ENCODE measurements around the gene NAA10.

DNA sequence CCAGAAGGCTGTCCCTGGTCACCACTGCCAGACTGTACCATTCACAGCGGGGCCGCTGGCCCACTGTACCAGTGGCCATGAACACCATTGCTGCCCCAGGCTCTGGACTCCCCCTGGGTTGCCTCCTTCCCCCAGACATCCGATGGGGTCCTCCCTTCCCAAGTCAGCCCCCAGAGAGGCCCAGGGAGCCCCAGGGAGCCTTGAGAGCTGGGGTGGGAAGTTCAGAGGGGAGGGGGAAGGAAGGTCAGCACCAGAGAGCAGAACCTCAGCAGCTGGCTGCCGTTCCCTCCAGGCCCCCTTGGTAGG, 8.3 kb downstream of the NAA10 start:
- TF ChIP-seq, protein P1, sequence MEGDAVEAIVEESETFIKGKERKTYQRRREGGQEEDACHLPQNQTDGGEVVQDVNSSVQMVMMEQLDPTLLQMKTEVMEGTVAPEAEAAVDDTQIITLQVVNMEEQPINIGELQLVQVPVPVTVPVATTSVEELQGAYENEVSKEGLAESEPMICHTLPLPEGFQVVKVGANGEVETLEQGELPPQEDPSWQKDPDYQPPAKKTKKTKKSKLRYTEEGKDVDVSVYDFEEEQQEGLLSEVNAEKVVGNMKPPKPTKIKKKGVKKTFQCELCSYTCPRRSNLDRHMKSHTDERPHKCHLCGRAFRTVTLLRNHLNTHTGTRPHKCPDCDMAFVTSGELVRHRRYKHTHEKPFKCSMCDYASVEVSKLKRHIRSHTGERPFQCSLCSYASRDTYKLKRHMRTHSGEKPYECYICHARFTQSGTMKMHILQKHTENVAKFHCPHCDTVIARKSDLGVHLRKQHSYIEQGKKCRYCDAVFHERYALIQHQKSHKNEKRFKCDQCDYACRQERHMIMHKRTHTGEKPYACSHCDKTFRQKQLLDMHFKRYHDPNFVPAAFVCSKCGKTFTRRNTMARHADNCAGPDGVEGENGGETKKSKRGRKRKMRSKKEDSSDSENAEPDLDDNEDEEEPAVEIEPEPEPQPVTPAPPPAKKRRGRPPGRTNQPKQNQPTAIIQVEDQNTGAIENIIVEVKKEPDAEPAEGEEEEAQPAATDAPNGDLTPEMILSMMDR (IDR thresholded peaks at IDR 0.05) = no peak
- TF ChIP-seq EP300 (IDR thresholded peaks at IDR 0.05; ENCODE audit: low read depth) (no peak), POLR2AphosphoS5 (IDR thresholded peaks at IDR 0.05) (no peak), POLR2A (IDR thresholded peaks at IDR 0.05) (peak; percentile 55)
